ENCODE results near the gene PAN3. TPM values are rescaled to one million over a fixed set of nuclear protein-coding genes. Genes with fewer than 3 reads are reported as not detected.

Gene PAN3
- total RNA-seq, 1 donor from 2014 or later: 11.8 TPM

- H3K36me3 ChIP-seq (ENCODE audit: control insufficient read depth, insufficient read depth, low read length): no peaks in the 10 kb centered on the region
Observed at GRCh38 chr13:28204690-28205443, 66.5 kb downstream of the PAN3 start.

GRCh38 chr13:28218679-28219078, 80.3 kb downstream of the PAN3 start:
- no peak overlapping the region for H3K4me3 ChIP-seq (ENCODE audit: low read depth, low read length)
- TF ChIP-seq CTCF (IDR thresholded peaks at IDR 0.05; ENCODE audit: insufficient read depth, low read length, severe bottlenecking): no peak
- H3K27me3 ChIP-seq (ENCODE audit: control insufficient read depth, insufficient read depth, low read length): no peaks in the 10 kb centered on the region
- FAIRE-seq (no peak), DNase-seq (ENCODE audit: low read depth) (no peak)
- peaks cover 3% of the 10 kb centered on the region for H3K36me3 ChIP-seq (ENCODE audit: control insufficient read depth, insufficient read depth, low read length)

More at GRCh38 chr13:28204690-28205443, 66.5 kb downstream of the PAN3 start:
- FAIRE-seq: no peak
- no peak for TF ChIP-seq CTCF (IDR thresholded peaks at IDR 0.05; ENCODE audit: insufficient read depth, low read length, severe bottlenecking)
- no peaks in the 10 kb centered on the region for H3K27me3 ChIP-seq (ENCODE audit: control insufficient read depth, insufficient read depth, low read length)
- DNase-seq (ENCODE audit: low read depth): no peak
- no peak overlapping the region for H3K4me3 ChIP-seq (ENCODE audit: low read depth, low read length)

GRCh38 chr13:28219408-28220099, 81.2 kb downstream of the PAN3 start:
- TF ChIP-seq CTCF (IDR thresholded peaks at IDR 0.05; ENCODE audit: insufficient read depth, low read length, severe bottlenecking): no peak
- Histone ChIP-seq H3K4me3 (ENCODE audit: low read depth, low read length) (no peak overlapping the region), H3K27me3 (ENCODE audit: control insufficient read depth, insufficient read depth, low read length) (no peaks in the 10 kb centered on the region), H3K36me3 (ENCODE audit: control insufficient read depth, insufficient read depth, low read length) (peaks cover 3% of the 10 kb centered on the region)
- FAIRE-seq (no peak), DNase-seq (ENCODE audit: low read depth) (no peak)

- no peak overlapping the region for H3K4me3 ChIP-seq (ENCODE audit: low read depth, low read length)
- TF ChIP-seq CTCF (IDR thresholded peaks at IDR 0.05; ENCODE audit: insufficient read depth, low read length, severe bottlenecking): no peak
- DNase-seq (ENCODE audit: low read depth) (peak; percentile 8), FAIRE-seq (no peak)
- H3K27me3 ChIP-seq (ENCODE audit: control insufficient read depth, insufficient read depth, low read length): no peaks in the 10 kb centered on the region
- peaks cover 3% of the 10 kb centered on the region for H3K36me3 ChIP-seq (ENCODE audit: control insufficient read depth, insufficient read depth, low read length)
Observed at GRCh38 chr13:28220166-28220565, 81.8 kb downstream of the PAN3 start.

GRCh38 chr13:28229522-28230411, 91.4 kb downstream of the PAN3 start:
- no peak for TF ChIP-seq CTCF (IDR thresholded peaks at IDR 0.05; ENCODE audit: insufficient read depth, low read length, severe bottlenecking)
- no peaks in the 10 kb centered on the region for H3K27me3 ChIP-seq (ENCODE audit: control insufficient read depth, insufficient read depth, low read length)
- H3K36me3 ChIP-seq (ENCODE audit: control insufficient read depth, insufficient read depth, low read length): no peaks in the 10 kb centered on the region
- FAIRE-seq (no peak), DNase-seq (ENCODE audit: low read depth) (no peak)
- no peak overlapping the region for H3K4me3 ChIP-seq (ENCODE audit: low read depth, low read length)
